Small intestine (tissue), 7 donors: Measurements from ENCODE around the gene DENND1A. TPM values are rescaled to one million over a fixed set of nuclear protein-coding genes. Genes with fewer than 3 reads are reported as not detected.

Experiments used
- DNase-seq, 2 donors: peaks; one replicate each; pipeline versions ENCODE4 v3.0.0 to v3.0.0-alpha.2; 2013
- FAIRE-seq: peaks from 2 replicates; lab custom pipeline; 2012; peaks lifted over from hg19 to GRCh38; lab: Jason Lieb, UNC
- H3K27ac ChIP-seq, 3 donors: one replicate each; pipeline ENCODE4 v1.5.1; 2013; ENCODE audit warnings: low read length in 2 of 3, mild to moderate bottlenecking in 2 of 3, control low read depth in 1 of 3, inconsistent platforms in 1 of 3, low read depth in 1 of 3, moderate library complexity in 1 of 3
- H3K27me3 ChIP-seq, 3 donors: one replicate each; pipeline ENCODE4 v1.6.1; 2013; ENCODE audit warnings: low read length in 3 of 3, inconsistent platforms in 1 of 3; ENCODE audit not compliant: control insufficient read depth in 3 of 3, insufficient read depth in 3 of 3
- H3K36me3 ChIP-seq, 3 donors: one replicate each; pipeline ENCODE4 v1.6.1; 2013; ENCODE audit warnings: low read length in 3 of 3, inconsistent platforms in 1 of 3, low read depth in 1 of 3, mild to moderate bottlenecking in 1 of 3, moderate library complexity in 1 of 3; ENCODE audit not compliant: control insufficient read depth in 3 of 3, insufficient read depth in 2 of 3
- H3K4me1 ChIP-seq, 3 donors: one replicate each; pipeline ENCODE4 v1.6.1; 2013; ENCODE audit warnings: low read length in 2 of 3, inconsistent platforms in 1 of 3, low read depth in 1 of 3, mild to moderate bottlenecking in 1 of 3, moderate library complexity in 1 of 3; ENCODE audit not compliant: control insufficient read depth in 3 of 3, insufficient read depth in 2 of 3
- H3K4me3 ChIP-seq, 3 donors: one replicate each; pipeline ENCODE4 v1.5.1; 2013; ENCODE audit warnings: low read length in 3 of 3, control low read depth in 1 of 3, inconsistent platforms in 1 of 3, low read depth in 1 of 3, mild to moderate bottlenecking in 1 of 3, moderate library complexity in 1 of 3
- H3K9me3 ChIP-seq, 2 donors: one replicate each; pipeline ENCODE4 v1.6.1; 2013; ENCODE audit warnings: low read depth in 1 of 2, low read length in 1 of 2; ENCODE audit not compliant: control insufficient read depth in 2 of 2, insufficient read depth in 1 of 2
- WGBS, 3 donors: extraction: QIAGEN DNeasy Blood & Tissue Kit; methylation state at CpG; one replicate each; pipeline ENCODE4 v1.1.7; 2013; 5-methylcytosine and 5-hydroxymethylcytosine counted together
- polyA plus RNA-seq, 4 donors: library from polyadenylated mRNA; stranded (reverse) in 3 of 4; unstranded in 1 of 4; fragments of 200-250 nt in 3 of 4; fragments of 120-200 nt in 1 of 4; gene quantifications; one replicate each; pipeline versions ENCODE4 v1.2.1 to v1.2.3, GENCODE V29; 2013
- donor health status: healthy with polysubstance abuse.
- donor health status: control.
- donor health status: control.
- donor health status: Bipolar disorder and iron deficiency.
- donor health status: healthy.

Gene DENND1A
- polyA plus RNA-seq, 4 donors: 11.5 to 43.4 (median 20.0) TPM

DNA sequence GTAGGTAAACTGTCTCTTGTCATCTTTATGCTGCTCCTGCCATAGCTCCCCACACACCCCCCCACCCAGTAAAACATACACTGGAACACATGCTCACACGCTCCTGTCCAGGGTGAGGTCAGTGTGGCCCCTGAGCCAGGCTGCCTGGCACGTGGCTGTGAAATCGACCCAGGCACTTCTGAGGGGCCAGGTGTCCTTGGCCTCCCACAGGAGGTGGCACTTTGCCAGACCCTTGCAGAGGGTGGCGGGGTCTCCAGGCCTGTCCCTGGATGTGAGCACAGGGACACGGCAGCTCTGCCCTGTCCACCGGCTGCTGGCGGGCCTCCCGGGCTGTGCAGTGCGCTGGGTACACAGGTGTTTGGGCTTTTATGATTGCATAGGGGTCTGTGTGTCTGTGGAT is 583.9 kb downstream of the DENND1A start:
- H3K27ac ChIP-seq: no peak overlapping the region
- FAIRE-seq: no peak
- whole genome bisulfite sequencing, 3 donors: 69 to 84% (median 75%) methylated on average over 9 of the region's 9 CpGs

DNA sequence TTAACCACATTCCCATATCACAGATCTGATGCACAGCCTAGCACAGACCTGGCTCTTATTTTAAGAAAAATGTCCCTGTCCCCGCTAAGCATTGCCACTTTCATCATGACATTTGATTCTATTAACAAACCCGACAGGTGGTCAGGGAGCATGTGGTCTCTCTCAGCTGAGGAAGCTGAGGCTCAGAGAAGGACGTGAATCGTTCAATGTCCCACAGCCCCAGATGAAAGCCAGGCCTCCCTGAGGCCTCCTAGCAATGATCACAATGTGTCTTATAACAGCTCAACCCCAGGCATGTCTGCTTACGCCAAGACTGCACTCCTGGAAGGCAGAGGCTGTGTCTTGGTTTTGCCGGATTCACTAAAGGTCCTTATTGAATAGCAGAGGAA is 584.4 kb downstream of the DENND1A start:
- no peak for DNase-seq
- 63 to 71% (median 64%) methylated on average over 6 of the region's 6 CpGs for WGBS, 3 donors
- no peaks in the 10 kb centered on the region for H3K36me3 ChIP-seq
- no peaks in the 10 kb centered on the region for H3K4me1 ChIP-seq
- H3K27me3 ChIP-seq: peaks cover 0 to 12% (median 0%) of the 10 kb centered on the region in 3 donors
- no peak overlapping the region for H3K27ac ChIP-seq
- no peaks in the 10 kb centered on the region for H3K9me3 ChIP-seq
- no peak overlapping the region for H3K4me3 ChIP-seq
- FAIRE-seq: no peak

More for the DNA sequence above, 583.9 kb downstream of the DENND1A start:
- DNase-seq: no peak
- Histone ChIP-seq H3K27me3 (peaks cover 0 to 12% (median 0%) of the 10 kb centered on the region in 3 donors), H3K4me1 (no peaks in the 10 kb centered on the region), H3K4me3 (no peak overlapping the region), H3K9me3 (no peaks in the 10 kb centered on the region), H3K36me3 (no peaks in the 10 kb centered on the region)

DNA sequence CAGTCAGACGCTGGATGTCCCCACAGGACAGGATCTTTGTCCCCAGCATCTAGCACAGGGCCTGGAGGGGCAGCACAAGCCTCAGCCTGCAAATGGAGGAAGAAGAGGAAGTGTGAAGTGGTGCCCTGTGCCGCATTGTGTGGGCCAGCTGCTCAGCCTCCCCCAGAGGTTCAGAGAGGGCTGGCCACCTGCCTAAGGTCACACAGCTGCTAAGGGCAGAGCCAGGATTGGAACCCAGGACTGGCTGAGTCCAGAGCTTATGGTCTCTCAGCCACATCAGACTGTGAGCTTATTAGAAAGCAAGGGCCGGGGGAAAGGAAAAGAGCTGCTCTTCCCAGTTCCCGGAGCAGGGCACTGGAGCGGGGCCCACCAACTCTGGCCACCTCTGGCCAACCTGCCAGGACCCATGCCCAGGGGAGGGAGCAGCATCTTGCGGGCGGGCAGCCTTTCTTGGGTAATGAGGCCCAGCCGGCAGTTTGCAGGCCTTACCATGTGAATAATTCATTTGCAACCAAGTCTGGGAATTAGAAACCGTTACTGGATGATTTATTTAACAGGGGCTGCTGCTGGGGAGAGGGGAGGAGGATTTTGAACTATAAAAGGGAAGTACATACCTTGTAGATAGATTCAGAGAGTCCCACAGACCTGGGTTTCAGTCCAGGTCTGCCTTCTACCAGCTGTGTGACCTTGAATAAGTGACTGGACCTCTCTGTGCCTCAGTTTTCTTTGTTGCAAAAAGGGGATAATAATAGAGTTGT is 585.6 kb downstream of the DENND1A start:
- FAIRE-seq (no peak), DNase-seq (no peak)
- Histone ChIP-seq H3K9me3 (no peaks in the 10 kb centered on the region), H3K4me3 (no peak overlapping the region), H3K4me1 (peaks cover 0 to 6% (median 0%) of the 10 kb centered on the region in 3 donors), H3K27ac (no peak overlapping the region), H3K27me3 (peaks cover 0 to 12% (median 0%) of the 10 kb centered on the region in 3 donors), H3K36me3 (no peaks in the 10 kb centered on the region)
- WGBS, 3 donors: 91 to 92% (median 91%) methylated on average over 9 of the region's 9 CpGs

DNA sequence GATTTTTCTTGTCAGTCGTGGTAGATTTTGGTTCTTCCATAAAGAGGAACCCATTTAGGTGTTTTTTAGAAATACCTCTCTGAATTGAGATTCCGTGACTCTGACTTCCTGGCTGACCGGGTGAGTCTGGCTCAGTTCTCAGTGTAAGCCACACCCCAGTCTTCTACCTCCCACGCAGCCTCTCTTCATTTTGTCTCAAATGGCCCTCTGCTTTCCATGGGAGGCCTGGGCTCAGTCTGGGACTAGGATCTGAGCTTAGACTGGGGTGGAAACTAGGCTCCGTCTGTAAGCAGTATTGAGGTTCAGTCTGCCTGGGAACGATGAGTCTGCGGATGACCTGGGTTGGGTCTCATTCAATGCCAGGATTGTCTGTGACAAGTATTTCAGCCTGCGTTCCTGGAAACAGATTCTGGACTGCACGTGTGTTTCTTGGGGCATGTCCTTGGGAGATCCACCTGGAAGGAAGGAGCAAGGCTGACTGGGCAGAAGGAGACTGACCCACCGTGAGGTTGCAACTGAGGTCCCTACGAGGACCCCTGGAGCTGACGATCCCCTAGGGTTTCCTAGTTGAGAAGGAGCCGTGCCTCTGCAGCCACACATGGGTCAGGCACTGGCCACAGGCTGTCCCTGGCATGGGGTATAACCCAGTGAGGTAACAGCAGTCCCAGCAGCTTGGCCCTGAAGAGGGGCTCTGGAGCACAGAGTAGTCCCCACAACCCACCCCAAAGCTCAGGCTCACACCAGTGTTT is 586.3 kb downstream of the DENND1A start:
- H3K4me3 ChIP-seq: no peak overlapping the region
- H3K4me1 ChIP-seq: peaks cover 0 to 6% (median 0%) of the 10 kb centered on the region in 3 donors
- peaks cover 0 to 5% (median 0%) of the 10 kb centered on the region in 3 donors for H3K27me3 ChIP-seq
- FAIRE-seq: no peak
- no peaks in the 10 kb centered on the region for H3K36me3 ChIP-seq
- no peak overlapping the region for H3K27ac ChIP-seq
- H3K9me3 ChIP-seq: no peaks in the 10 kb centered on the region
- DNase-seq: no peak
- 68 to 74% (median 70%) methylated on average over 13 of the region's 13 CpGs for WGBS, 3 donors

DNA sequence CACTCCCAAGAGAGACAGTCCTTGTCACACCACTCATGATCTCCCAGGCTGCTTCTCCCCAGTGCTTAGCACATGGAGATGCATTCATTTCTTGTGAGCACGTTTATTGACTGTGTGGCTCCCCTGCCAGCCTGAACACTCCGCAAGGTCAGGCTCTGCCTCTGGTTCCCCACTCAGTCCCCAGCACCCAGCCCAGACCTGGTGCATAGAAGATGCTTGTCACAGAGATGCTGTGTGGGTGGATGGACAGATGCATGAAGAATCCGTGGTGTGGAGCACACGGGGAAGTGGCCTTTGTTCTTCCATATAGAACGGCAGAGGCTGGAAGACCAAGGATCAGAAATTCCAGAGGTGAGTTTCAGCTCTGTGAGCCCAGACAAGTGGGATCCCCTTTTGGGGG is 587.7 kb downstream of the DENND1A start:
- Histone ChIP-seq H3K36me3 (no peaks in the 10 kb centered on the region), H3K27ac (no peak overlapping the region), H3K9me3 (no peaks in the 10 kb centered on the region), H3K4me1 (peaks cover 0 to 6% (median 0%) of the 10 kb centered on the region in 3 donors), H3K27me3 (no peaks in the 10 kb centered on the region), H3K4me3 (no peak overlapping the region)
- FAIRE-seq (no peak), DNase-seq (no peak)
- WGBS, 3 donors: 73 to 80% (median 79%) methylated on average over 5 of the region's 5 CpGs

DNA sequence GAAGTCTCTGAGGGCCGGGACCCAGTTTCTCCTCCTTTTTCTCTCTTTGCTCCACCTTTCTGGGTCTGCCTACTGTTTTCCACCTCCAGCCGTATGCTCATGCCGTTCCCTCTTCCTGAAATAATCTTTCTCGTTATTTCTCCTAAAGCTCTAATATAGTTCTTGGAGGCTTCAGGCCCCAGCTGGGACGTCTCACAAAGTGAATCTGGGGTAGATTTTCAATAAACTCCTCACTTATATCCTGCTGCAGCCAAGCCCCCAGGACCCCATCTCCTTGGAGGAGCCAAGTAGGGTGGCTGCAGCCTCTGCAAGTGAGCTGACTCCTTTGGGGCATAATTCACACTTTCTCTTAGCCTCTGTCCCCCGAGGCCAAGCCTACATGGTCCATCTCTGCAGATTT is 588.1 kb downstream of the DENND1A start:
- Histone ChIP-seq H3K9me3 (no peaks in the 10 kb centered on the region), H3K27me3 (no peaks in the 10 kb centered on the region), H3K36me3 (no peaks in the 10 kb centered on the region), H3K27ac (no peak overlapping the region), H3K4me3 (no peak overlapping the region), H3K4me1 (peaks cover 0 to 6% (median 0%) of the 10 kb centered on the region in 3 donors)
- 77 to 89% (median 85%) methylated on average over 6 of the region's 6 CpGs for WGBS, 3 donors
- DNase-seq (no peak), FAIRE-seq (no peak)

DNA sequence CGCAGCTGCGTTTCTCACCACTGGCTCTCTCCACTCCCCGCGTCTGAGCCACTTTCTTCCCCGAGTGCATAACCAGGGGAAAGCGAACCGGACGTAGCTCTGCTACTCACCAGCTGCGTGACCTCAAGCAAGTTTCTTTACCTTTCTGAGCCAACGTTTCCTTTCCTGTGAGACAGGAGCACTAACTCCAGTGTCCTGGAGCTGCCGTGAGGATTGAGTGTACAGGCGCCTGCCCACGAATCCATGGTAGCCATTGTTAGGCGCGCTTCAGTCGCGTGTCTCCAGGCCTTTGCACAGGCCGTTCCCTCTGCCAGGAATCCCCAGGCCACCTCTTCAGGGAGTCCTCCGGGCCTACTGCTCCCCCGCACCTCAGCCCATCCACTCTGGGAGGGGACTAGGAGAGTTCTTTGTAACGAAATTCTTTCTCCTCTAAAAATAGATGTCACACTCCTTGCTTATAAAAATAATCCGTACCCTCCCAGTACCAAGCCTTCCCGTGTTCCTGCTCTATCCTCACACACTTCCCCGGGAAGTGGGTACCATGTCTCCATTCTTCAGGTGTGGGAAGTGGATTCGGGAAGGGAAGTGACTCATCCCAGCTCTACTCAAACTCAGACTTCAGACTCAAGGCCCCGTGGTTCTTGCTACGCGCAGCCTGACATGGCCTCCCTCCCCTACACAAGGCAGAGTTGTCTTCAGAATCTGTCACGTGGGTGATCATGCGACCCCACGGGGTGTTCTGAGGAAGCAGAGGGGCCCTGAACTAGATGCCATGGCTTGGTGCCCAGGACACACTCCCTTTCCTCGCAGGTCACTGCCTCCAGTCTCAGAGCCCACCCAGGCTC is 590.0 kb downstream of the DENND1A start:
- FAIRE-seq (no peak), DNase-seq (peak in 1 of 2 donors; percentile 24)
- Histone ChIP-seq H3K4me1 (peaks cover 0 to 18% (median 0%) of the 10 kb centered on the region in 3 donors), H3K27ac (peak overlapping the region in 2 of 3 donors; percentile 57 to 76), H3K27me3 (no peaks in the 10 kb centered on the region), H3K4me3 (peak overlapping the region in 1 of 3 donors; percentile 5), H3K36me3 (no peaks in the 10 kb centered on the region), H3K9me3 (no peaks in the 10 kb centered on the region)
- 47 to 65% (median 55%) methylated on average over 32 of the region's 32 CpGs for WGBS, 3 donors
